Left hindlimb (tissue), 1 donor: Measurements from ENCODE around the gene COMMD9.

Experiments used
- DNase-seq: peaks from one replicate; pipeline ENCODE4 v3.0.0-alpha.2; 2018

The COMMD9 gene

DNA sequence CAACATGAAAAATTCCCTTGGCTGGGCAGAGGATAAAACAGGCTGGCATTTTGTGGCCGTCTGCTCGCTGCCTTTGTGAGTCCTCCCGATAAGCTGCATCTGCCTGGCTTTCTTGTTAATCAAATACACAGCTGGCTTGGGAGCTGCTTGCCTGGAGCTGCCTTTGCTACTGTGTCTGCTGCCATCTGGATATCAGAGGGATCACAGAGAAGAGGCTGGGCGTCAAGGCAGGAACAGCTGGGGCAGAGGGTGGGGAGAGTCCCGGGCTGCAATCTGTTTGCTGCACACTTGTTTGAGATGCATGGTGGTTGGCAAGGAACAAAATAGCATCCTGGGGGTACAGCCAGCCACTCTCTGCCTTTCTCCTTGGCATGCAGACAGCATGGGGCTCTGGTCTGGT, 36.0 kb downstream of the COMMD9 start:
- DNase-seq, result peak; percentile 73

GRCh38 chr11:36251823-36252222, 37.4 kb downstream of the COMMD9 start:
- DNase-seq, result no peak

DNA sequence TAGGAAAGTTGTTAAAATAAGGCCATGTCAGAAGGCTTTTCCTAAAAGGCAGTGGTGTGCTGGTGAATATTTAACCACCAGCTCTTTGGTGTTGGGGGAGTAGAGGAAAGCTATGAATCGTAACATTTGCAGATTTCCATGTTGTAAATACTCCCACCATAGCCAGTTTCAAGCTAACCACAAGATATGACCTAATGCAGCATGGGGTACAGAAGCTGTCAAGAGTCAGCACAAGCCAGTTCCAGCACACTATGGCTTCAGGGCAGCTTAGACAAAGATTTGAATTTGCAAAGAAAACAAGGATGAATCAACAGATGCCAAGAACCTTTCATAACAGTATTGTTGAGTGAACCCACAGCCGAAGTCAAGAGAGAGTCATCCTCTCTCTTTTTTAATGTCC, 40.0 kb downstream of the COMMD9 start:
- no peak for DNase-seq

DNA sequence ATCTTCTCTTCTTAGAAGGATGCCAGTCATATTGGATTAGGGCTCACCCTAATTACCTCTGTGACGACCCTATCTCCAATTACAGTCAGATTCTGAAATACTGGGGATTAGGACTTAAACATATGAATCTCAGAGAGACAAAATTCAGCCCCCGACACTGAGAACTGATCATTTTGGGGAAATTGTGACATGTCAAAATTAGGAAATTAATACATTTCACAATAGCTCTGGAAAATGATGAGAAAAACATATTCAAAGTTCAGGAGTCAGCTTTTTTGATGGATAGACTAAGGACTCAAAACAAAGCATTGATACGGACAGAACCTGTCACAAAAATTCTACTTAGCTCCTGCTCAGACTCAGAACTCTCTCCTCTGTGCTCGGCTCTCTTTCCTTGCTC, 40.8 kb downstream of the COMMD9 start:
- DNase-seq, result no peak

DNA sequence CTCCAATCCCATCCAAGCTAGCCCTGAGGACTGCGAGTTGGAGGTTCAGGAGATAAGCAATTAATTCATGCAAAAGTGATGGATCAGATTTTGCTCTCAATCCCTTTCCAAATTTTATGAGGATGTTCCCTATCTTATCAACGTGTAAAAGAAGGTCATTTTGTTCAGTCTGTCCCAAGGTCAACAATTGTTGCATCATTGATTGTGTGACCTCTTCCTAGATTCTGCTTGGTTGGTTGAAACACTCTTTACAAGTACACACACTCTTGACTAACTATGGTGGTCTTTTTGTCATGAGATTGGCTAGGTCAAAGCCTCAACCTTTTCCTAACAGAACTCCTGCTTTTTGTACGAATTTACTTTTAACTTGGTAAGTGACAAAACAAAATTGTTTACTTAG, 41.7 kb downstream of the COMMD9 start:
- DNase-seq, result no peak

- DNase-seq, result no peak
These were observed 45.6 kb downstream of the COMMD9 start for GRCh38 chr11:36243641-36244040.

- no peak for DNase-seq
These were observed 47.7 kb downstream of the COMMD9 start for GRCh38 chr11:36241497-36241896.

DNA sequence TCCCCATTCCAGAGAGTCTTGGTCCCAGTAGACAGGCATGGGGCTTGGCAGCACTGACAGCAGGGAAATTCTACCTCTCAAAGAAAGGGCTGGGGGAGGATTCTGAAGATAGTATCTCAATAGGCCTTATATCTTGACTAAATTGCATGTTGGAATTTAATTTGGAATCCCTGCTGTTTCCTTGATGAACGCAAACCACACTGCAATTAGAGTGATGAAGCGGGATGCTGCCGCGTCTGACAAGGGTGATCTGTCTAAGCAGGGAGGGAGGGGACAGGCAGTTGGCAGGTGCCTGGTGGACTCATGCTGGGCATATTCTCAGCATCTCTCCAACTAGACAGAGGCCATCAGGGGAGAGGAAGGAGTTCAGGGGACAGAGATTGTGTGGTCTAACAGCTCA, 48.4 kb downstream of the COMMD9 start:
- no peak for DNase-seq

- DNase-seq, result no peak
These were observed 49.1 kb downstream of the COMMD9 start for GRCh38 chr11:36240173-36240572.

GRCh38 chr11:36239636-36240035, 49.6 kb downstream of the COMMD9 start:
- no peak for DNase-seq

DNA sequence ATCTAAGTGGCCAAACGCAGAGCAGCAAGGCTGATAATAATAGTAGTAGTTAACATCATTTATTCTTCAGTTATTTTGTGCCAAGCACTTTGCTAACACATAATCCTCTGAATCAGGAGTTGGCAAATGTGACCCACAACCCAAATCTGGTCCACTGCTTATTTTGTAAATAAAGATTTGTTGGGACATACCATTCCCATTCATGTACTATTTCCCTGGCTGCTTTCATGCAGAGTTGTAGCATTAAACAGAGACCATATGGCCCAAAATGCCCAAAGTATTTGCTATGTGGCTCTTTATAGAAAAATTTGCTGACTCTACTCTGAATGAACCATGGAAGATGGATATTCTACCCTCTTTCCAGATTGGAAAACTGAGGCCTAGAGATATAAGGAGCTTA, 50.3 kb downstream of the COMMD9 start:
- no peak for DNase-seq

- no peak for DNase-seq
These were observed 51.1 kb downstream of the COMMD9 start for GRCh38 chr11:36238036-36238631.

- no peak for DNase-seq
These were observed 51.8 kb downstream of the COMMD9 start for GRCh38 chr11:36237391-36237790.

- no peak for DNase-seq
These were observed 53.5 kb downstream of the COMMD9 start for GRCh38 chr11:36235750-36236149.

DNA sequence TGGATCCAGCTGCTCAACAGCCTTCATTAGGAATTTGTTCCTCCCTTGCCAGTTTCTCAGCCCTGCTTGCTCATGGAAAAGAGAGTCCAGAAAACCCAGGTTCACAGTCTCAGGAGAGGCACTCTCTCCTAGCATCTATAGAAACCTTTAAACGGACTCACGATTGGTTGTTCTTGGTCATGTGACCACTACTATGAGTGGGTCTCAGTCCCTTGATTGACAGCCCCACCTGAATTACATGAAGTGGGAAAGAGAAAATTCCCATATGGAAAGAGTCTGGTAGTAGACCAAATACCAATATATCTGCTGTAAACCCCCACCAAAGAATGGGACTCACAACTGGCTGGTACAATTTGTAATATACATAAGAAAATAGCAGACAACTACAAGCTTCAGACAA, 54.4 kb downstream of the COMMD9 start:
- DNase-seq, result no peak

- DNase-seq, result no peak
These were observed 56.0 kb downstream of the COMMD9 start for GRCh38 chr11:36233204-36233603.

DNA sequence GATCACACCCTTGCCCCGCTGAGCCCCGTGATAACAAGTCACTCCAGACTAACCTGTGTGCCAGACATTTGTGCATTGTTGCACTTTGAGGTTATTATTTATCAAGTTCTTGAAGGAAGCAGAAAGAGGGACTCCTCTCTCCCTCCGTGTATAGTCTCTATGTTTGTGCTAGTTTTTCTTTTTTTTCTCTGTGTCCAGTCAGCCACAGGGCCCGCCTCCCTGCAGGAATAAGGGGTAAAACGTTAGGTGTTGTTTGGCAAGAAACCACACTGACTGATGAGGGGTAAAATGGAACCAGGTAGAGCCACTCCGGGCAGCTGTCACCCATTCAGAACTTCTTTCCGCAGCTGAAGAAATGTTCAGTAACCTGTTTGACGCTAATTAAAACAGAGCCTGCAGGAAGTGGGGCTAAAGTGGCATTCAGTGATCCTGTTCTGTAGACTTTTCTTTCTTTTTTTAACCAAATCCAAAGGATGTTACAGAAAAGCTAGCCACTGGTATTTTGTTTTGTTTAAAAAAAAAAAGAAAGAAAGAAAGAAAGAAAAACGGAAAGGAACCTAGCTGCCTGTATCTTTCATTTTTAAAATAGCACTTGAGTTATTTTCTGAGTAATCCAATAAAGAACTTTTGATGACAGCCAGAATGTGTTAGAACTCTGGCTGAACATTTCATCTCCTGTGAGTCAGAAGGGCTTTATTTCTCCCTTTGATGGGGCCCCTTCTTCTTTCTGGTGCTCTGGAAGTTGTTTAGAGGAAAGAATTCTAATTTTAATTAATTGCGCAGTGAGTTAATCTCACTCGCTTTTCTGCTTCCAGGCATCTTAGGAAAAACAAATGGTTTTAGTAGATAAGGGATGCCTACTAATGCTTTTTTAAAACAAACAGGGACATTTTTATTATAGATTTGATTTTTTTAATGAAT, 58.2 kb downstream of the COMMD9 start:
- DNase-seq, result no peak

DNA sequence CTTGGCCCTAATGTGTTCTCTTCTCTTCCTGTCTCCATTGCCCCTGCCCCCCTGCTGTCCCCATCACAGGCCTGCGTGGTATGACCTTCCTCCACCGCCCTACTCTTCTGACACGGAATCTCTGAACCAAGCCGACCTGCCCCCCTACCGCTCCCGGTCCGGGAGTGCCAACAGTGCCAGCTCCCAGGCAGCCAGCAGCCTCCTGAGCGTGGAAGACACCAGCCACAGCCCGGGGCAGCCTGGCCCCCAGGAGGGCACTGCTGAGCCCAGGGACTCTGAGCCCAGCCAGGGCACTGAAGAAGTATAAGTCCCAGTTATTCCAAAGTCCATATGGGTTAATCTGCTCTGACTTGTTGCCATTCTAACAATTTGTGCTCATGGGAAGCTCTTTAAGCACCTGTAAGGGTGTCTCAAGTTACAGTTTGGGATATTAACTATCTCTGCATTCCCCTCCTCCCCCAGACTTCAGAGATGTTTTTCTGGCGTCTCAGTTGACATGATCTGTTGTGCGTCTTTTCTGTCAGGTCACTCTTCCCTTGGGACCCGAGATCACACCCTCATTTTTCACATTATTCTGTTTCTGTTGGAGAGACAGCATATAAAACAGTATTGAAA, 60.0 kb downstream of the COMMD9 start:
- DNase-seq, result no peak

DNA sequence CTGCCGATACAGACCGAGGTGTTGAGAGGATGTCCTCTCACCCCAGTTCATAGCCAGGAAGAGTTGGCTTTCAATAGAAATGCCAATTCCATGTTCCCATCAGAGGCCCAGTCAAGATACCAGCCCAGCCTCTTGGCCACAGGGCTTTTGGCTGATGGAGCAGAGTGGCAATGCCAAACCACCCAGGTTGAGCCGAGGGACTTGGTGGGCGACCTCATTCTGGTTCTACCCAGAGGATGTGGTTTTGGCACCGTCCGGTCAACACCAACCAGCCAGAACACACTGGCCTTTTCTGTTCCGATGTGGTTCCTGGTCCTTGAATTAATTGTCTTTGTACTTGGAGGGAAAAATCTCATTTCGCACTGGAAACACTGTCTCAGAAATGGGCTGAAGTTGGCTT, 60.5 kb downstream of the COMMD9 start:
- DNase-seq, result no peak

DNA sequence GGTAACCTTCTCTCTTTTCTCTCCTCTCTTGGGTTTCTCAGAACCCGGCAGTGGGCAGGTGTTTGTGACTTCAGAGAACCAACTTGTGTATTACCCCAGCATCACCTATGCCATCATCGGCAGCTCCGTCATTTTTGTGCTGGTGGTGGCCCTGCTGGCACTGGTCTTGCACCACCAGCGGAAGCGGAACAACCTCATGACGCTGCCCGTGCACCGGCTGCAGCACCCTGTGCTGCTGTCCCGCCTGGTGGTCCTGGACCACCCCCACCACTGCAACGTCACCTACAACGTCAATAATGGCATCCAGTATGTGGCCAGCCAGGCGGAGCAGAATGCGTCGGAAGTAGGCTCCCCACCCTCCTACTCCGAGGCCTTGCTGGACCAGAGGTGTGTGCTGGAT, 62.2 kb downstream of the COMMD9 start:
- DNase-seq, result no peak

DNA sequence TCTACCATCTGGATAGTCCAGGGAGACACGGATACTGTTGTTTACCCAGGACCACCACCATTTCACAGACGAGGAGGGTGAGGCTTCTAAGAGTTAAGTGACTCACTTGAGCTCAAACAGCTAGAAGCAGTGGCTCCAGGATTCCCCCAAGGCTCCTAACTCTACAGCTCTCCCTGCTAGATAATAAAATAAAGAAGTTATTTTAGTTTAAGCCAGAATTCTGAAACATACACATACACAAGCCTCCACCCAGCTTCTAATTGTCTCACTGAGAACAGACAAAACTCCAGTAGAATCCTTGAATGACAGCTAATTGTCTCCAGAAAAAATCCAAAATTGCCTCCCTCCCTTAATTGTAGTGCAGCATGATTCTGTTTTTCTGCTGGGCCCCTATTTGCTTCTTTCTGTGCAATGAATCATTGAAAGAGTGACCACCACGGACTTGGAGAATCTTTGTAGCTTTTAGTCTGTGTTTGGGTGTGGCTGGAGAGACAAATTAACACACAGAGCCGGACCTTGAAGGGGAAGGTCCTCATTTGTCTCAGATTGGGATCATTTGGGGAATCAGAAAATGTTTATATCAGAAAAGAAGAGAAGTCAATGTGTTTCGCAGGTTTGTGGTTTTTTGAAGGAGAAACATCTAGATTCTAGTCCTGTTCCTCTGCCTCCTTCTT, 64.9 kb downstream of the COMMD9 start:
- no peak for DNase-seq

- no peak for DNase-seq
These were observed 66.2 kb downstream of the COMMD9 start for GRCh38 chr11:36222831-36223635.
